KOPT-K1 (cell line): ENCODE measurements around the gene PCED1A.

Source experiments
- H3K27ac ChIP-seq: fragments of 200-600 bp; sonication (generic); 2 replicates; pipeline ENCODE4 v1.5.1; 2016; ENCODE audit warnings: antibody characterized with exemption, mild to moderate bottlenecking, low read depth, low read length; ENCODE audit not compliant: poor library complexity, severe bottlenecking
- H3K36me3 ChIP-seq: fragments of 200-600 bp; sonication (generic); 2 replicates; pipeline ENCODE4 v1.5.1; 2017; ENCODE audit warnings: antibody characterized with exemption, mild to moderate bottlenecking, low read length, moderate library complexity; ENCODE audit not compliant: insufficient read depth
- H3K9me3 ChIP-seq: fragments of 200-600 bp; sonication (generic); 2 replicates; pipeline ENCODE4 v1.5.1; 2017; ENCODE audit warnings: antibody characterized with exemption, low read length, mild to moderate bottlenecking; ENCODE audit not compliant: insufficient read depth, poor library complexity, severe bottlenecking

Gene PCED1A

GRCh38 chr20:2795451-2795850, 45.0 kb downstream of the PCED1A start:
- Histone ChIP-seq H3K36me3 (no peaks in the 10 kb centered on the region), H3K27ac (no peak overlapping the region), H3K9me3 (no peaks in the 10 kb centered on the region)

GRCh38 chr20:2794866-2795447, 45.5 kb downstream of the PCED1A start:
- H3K27ac ChIP-seq, result no peak overlapping the region
- no peaks in the 10 kb centered on the region for H3K9me3 ChIP-seq
- no peaks in the 10 kb centered on the region for H3K36me3 ChIP-seq

- Histone ChIP-seq H3K36me3 (no peaks in the 10 kb centered on the region), H3K9me3 (no peaks in the 10 kb centered on the region), H3K27ac (no peak overlapping the region)
These were observed 46.2 kb downstream of the PCED1A start for GRCh38 chr20:2794202-2794748.

GRCh38 chr20:2793471-2793870, 47.0 kb downstream of the PCED1A start:
- no peaks in the 10 kb centered on the region for H3K9me3 ChIP-seq
- H3K27ac ChIP-seq, result no peak overlapping the region
- no peaks in the 10 kb centered on the region for H3K36me3 ChIP-seq
